Left ventricle myocardium inferior (tissue), 1 donor: ENCODE data around the gene FLT1. TPM values are rescaled to one million over a fixed set of nuclear protein-coding genes. Genes with fewer than 3 reads are reported as not detected.

Experiments
- DNase-seq: peaks from one replicate; pipeline ENCODE4 v3.0.0-alpha.2; 2020
- H3K27ac ChIP-seq: fragments of 200-600 bp; replicated peaks from 2 replicates; pipeline ENCODE4 v1.8.0; 2021
- H3K27me3 ChIP-seq: fragments of 200-600 bp; 2 replicates; pipeline ENCODE4 v1.8.0; 2021; ENCODE audit warnings: low read depth
- H3K36me3 ChIP-seq: fragments of 200-600 bp; 2 replicates; pipeline ENCODE4 v1.8.0; 2021
- H3K4me1 ChIP-seq: fragments of 200-600 bp; 2 replicates; pipeline ENCODE4 v1.8.0; 2021
- H3K4me3 ChIP-seq: fragments of 200-600 bp; 2 replicates; pipeline ENCODE4 v1.8.0; 2021; ENCODE audit warnings: mild to moderate bottlenecking, moderate library complexity
- H3K9me3 ChIP-seq: fragments of 200-600 bp; replicated peaks from 2 replicates; pipeline ENCODE4 v1.8.0; 2021
- CTCF ChIP-seq: fragments of 200-600 bp; IDR thresholded peaks from 2 replicates; pipeline ENCODE4 v1.8.0; 2021; ENCODE audit warnings: antibody characterized with exemption, mild to moderate bottlenecking, borderline replicate concordance
- intact Hi-C: fragments of 100-400 bp; cut with micrococcal nuclease; formaldehyde crosslinking; loops from one replicate; pipeline ENCODE4 v1.11.0; 2022
- total RNA-seq: library from RNA; stranded (reverse); fragmentation: NEBNext Ultra II Directional; extraction: Animal tissue kit (Norgen Biotek cat#: 25700); gene quantifications from one replicate; pipeline ENCODE4 v1.2.1, GENCODE V29; 2021
- donor health status: DM: no; HTN: yes; CAD: no; lungs with severe emphysema.

The FLT1 gene
- total RNA-seq, 1 donor from 2014 or later, result 40.7 TPM

GRCh38 chr13:28528388-28528787, 33.5 kb upstream of the FLT1 start:
- Histone ChIP-seq H3K27ac (no peak overlapping the region), H3K4me3 (no peak overlapping the region), H3K9me3 (no peaks in the 10 kb centered on the region), H3K27me3 (peaks cover 58% of the 10 kb centered on the region), H3K36me3 (no peaks in the 10 kb centered on the region), H3K4me1 (peaks cover 30% of the 10 kb centered on the region)
- intact Hi-C loops, result no loop called here
- TF ChIP-seq CTCF, result no peak
- DNase-seq, result no peak

- intact Hi-C loops, result no loop called here
- no peaks in the 10 kb centered on the region for H3K9me3 ChIP-seq
- H3K27ac ChIP-seq, result no peak overlapping the region
- no peaks in the 10 kb centered on the region for H3K36me3 ChIP-seq
- H3K4me3 ChIP-seq, result no peak overlapping the region
- H3K4me1 ChIP-seq, result peaks cover 22% of the 10 kb centered on the region
- no peak for TF ChIP-seq CTCF
- H3K27me3 ChIP-seq, result peaks cover 50% of the 10 kb centered on the region
- DNase-seq, result no peak
These were observed 32.7 kb upstream of the FLT1 start for GRCh38 chr13:28527629-28528028.

- DNase-seq, result no peak
- no peak overlapping the region for H3K4me3 ChIP-seq
- peaks cover 19% of the 10 kb centered on the region for H3K4me1 ChIP-seq
- no peak for TF ChIP-seq CTCF
- no peaks in the 10 kb centered on the region for H3K9me3 ChIP-seq
- H3K27me3 ChIP-seq, result peaks cover 43% of the 10 kb centered on the region
- no peaks in the 10 kb centered on the region for H3K36me3 ChIP-seq
- intact Hi-C loops, result no loop called here
- H3K27ac ChIP-seq, result no peak overlapping the region
These were observed 31.9 kb upstream of the FLT1 start for GRCh38 chr13:28526876-28527275.

GRCh38 chr13:28522871-28523270, 27.9 kb upstream of the FLT1 start:
- Histone ChIP-seq H3K27ac (no peak overlapping the region), H3K9me3 (no peaks in the 10 kb centered on the region), H3K4me3 (no peak overlapping the region), H3K27me3 (peaks cover 6% of the 10 kb centered on the region), H3K4me1 (no peaks in the 10 kb centered on the region), H3K36me3 (no peaks in the 10 kb centered on the region)
- TF ChIP-seq CTCF, result no peak
- no peak for DNase-seq
- intact Hi-C loops, result no loop called here

- DNase-seq, result no peak
- no peaks in the 10 kb centered on the region for H3K27me3 ChIP-seq
- TF ChIP-seq CTCF, result no peak
- H3K27ac ChIP-seq, result no peak overlapping the region
- H3K4me3 ChIP-seq, result no peak overlapping the region
- intact Hi-C loops, result no loop called here
- no peaks in the 10 kb centered on the region for H3K9me3 ChIP-seq
- H3K36me3 ChIP-seq, result no peaks in the 10 kb centered on the region
- H3K4me1 ChIP-seq, result no peaks in the 10 kb centered on the region
These were observed 18.8 kb upstream of the FLT1 start for GRCh38 chr13:28513745-28514144.

GRCh38 chr13:28510542-28510941, 15.6 kb upstream of the FLT1 start:
- Histone ChIP-seq H3K4me1 (peaks cover 5% of the 10 kb centered on the region), H3K4me3 (no peak overlapping the region), H3K36me3 (no peaks in the 10 kb centered on the region), H3K27me3 (peaks cover 5% of the 10 kb centered on the region), H3K9me3 (no peaks in the 10 kb centered on the region), H3K27ac (no peak overlapping the region)
- no peak for DNase-seq
- intact Hi-C loops, result no loop called here
- TF ChIP-seq CTCF, result no peak
